GM12878 (cell line): ENCODE data around the gene FAM186B. TPM values are rescaled to one million over a fixed set of nuclear protein-coding genes. Genes with fewer than 3 reads are reported as not detected.
A peak's percentile ranks its signal among the peaks of the same experiment; 100 is the strongest.

ENCODE experiments used
- CHD2 ChIP-seq: IDR thresholded peaks from 2 replicates; pipeline ENCODE4 v1.6.1; 2011; ENCODE audit warnings: low read depth, low read length, improper control_type of control experiment, borderline replicate concordance
- CHD4 ChIP-seq: fragments of 200-600 bp; sonication (generic); IDR thresholded peaks from 2 replicates; pipeline ENCODE4 v1.6.1; 2016; ENCODE audit warnings: mild to moderate bottlenecking
- ETV6 ChIP-seq, 2 experiments: fragments of 450-650 bp in 1 of 2; IDR thresholded peaks in 1 of 2; conservative IDR thresholded peaks in 1 of 2; 2 replicates each; pipeline ENCODE4 v1.6.1; 2014; ENCODE audit warnings: antibody characterized with exemption in 1 of 2, borderline replicate concordance in 1 of 2, low read depth in 1 of 2, mild to moderate bottlenecking in 1 of 2, moderate library complexity in 1 of 2
- HDAC6 ChIP-seq: fragments of 200-600 bp; sonication (generic); IDR thresholded peaks from one replicate; pipeline ENCODE4 v1.8.0; 2017; ENCODE audit warnings: antibody characterized with exemption; ENCODE audit not compliant: unreplicated experiment
- HDGF ChIP-seq: fragments of 450-650 bp; IDR thresholded peaks from 2 replicates; pipeline ENCODE4 v1.6.1; 2016; ENCODE audit warnings: antibody characterized with exemption
- LARP7 ChIP-seq: fragments of 450-650 bp; IDR thresholded peaks from 2 replicates; pipeline ENCODE4 v1.6.1; 2017; ENCODE audit warnings: mild to moderate bottlenecking
- NFYB ChIP-seq: IDR thresholded peaks from 2 replicates; pipeline ENCODE4 v1.6.1; 2011; ENCODE audit warnings: low read depth, mild to moderate bottlenecking, low read length, improper control_type of control experiment, moderate library complexity; ENCODE audit not compliant: insufficient read depth
- NR2F1 ChIP-seq: fragments of 450-650 bp; conservative IDR thresholded peaks from 2 replicates; pipeline ENCODE4 v1.6.1; 2017; ENCODE audit warnings: mild to moderate bottlenecking
- POLR2AphosphoS2 ChIP-seq: IDR thresholded peaks from 2 replicates; pipeline ENCODE4 v1.6.1; 2011; ENCODE audit warnings: low read depth, mild to moderate bottlenecking, low read length, improper control_type of control experiment, moderate library complexity
- TAF1 ChIP-seq: IDR thresholded peaks from 2 replicates; pipeline ENCODE4 v1.6.1; 2011; ENCODE audit warnings: mild to moderate bottlenecking, low read depth, low read length, borderline replicate concordance
- TBL1XR1 ChIP-seq: IDR thresholded peaks from 2 replicates; pipeline ENCODE4 v1.6.1; 2012; ENCODE audit warnings: low read depth, low read length, improper control_type of control experiment
- polyA plus RNA-seq, 11 experiments: library from polyadenylated mRNA; depleted of rRNA in 4 of 11; unstranded in 6 of 11; stranded (reverse) in 5 of 11; fragments of >200 nt; fragmentation: Nextera tagmentation in 4 of 11; fragmentation: Illumina TruSeq in 1 of 11; extraction: Ambion mirVana in 4 of 11; extraction: Trizol in 1 of 11; gene quantifications; 1 replicate in 1 of 11; 2 replicates in 10 of 11; pipeline versions ENCODE4 v1.2.1 to v1.2.3, GENCODE V29; 2011 to 2016; ENCODE audit warnings: inconsistent platforms in 2 of 11, missing spikeins in 2 of 11, low read depth in 1 of 11
- total RNA-seq, 4 experiments: library from RNA; depleted of rRNA in 3 of 4; stranded (reverse); fragments of >200 nt in 3 of 4; fragmentation: Illumina TruSeq in 1 of 4; extraction: Trizol in 1 of 4; gene quantifications; 2 replicates each; pipeline versions ENCODE4 v1.2.1 to v1.2.3, GENCODE V29; 2013 to 2021
- TF ChIP-seq, protein P1 (sequence below): fragments of 450-650 bp; formaldehyde crosslinking; IDR thresholded peaks from 2 replicates; pipeline ENCODE4 v1.4.0; 2020; ENCODE audit warnings: mild to moderate bottlenecking, moderate library complexity
- TF ChIP-seq, protein P2 (sequence below): fragments of 450-650 bp; IDR thresholded peaks from 2 replicates; pipeline ENCODE4 v1.6.1; 2017; ENCODE audit warnings: mild to moderate bottlenecking, moderate library complexity
- TF ChIP-seq, protein P3 (sequence below): IDR thresholded peaks from 2 replicates; pipeline ENCODE4 v1.6.1; 2011; ENCODE audit warnings: mild to moderate bottlenecking, low read depth, low read length, moderate library complexity; ENCODE audit not compliant: insufficient replicate concordance
- TF ChIP-seq, protein P4 (sequence below): fragments of 450-650 bp; formaldehyde crosslinking; IDR thresholded peaks from 2 replicates; pipeline ENCODE4 v1.4.0; 2022; ENCODE audit warnings: mild to moderate bottlenecking, moderate library complexity

Gene FAM186B
- total and polyA plus RNA-seq, 10 of the 15 experiments (the other 5 are each of a cell fraction or from before 2014, with no cell fraction given) = 0.13 to 0.79 (median 0.51) TPM

DNA sequence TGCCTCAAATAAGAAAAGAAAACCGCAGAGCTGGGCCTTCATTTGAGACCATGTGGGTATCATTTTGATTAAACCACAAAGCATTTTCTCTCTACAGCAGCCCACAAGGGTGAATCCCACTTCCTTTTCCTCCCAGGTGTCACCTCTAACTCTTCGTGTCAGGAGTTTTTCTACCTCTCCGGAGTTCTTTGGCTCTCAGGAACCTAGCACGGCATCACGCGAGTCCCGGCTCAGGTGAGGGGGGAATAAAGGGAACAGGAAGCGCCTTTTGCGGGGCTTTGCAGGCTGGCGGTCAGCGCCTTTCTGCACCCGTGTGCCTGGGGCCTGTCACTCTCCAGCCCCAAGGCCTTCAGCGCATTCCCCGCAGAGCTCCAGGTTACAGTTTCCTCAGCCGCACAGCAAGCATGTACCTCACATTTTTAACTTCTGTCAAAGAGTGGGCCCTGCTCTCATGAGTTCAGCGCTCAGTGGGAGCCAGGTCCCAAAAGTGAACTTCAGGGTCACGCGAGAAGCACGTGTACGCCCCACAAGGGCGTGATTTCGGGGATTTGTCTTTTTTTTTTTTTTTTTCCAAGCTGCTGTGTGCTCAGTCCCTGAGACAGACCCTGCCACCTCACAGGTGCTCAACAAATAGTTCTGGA lies 17.2 kb upstream of the FAM186B start (continued):
- TF ChIP-seq, protein P1, sequence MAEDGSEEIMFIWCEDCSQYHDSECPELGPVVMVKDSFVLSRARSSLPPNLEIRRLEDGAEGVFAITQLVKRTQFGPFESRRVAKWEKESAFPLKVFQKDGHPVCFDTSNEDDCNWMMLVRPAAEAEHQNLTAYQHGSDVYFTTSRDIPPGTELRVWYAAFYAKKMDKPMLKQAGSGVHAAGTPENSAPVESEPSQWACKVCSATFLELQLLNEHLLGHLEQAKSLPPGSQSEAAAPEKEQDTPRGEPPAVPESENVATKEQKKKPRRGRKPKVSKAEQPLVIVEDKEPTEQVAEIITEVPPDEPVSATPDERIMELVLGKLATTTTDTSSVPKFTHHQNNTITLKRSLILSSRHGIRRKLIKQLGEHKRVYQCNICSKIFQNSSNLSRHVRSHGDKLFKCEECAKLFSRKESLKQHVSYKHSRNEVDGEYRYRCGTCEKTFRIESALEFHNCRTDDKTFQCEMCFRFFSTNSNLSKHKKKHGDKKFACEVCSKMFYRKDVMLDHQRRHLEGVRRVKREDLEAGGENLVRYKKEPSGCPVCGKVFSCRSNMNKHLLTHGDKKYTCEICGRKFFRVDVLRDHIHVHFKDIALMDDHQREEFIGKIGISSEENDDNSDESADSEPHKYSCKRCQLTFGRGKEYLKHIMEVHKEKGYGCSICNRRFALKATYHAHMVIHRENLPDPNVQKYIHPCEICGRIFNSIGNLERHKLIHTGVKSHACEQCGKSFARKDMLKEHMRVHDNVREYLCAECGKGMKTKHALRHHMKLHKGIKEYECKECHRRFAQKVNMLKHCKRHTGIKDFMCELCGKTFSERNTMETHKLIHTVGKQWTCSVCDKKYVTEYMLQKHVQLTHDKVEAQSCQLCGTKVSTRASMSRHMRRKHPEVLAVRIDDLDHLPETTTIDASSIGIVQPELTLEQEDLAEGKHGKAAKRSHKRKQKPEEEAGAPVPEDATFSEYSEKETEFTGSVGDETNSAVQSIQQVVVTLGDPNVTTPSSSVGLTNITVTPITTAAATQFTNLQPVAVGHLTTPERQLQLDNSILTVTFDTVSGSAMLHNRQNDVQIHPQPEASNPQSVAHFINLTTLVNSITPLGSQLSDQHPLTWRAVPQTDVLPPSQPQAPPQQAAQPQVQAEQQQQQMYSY (CRISPR knock-in tag) = no peak
- no peak for TF ChIP-seq CHD4
- TF ChIP-seq NFYB = no peak
- TF ChIP-seq, protein P2, sequence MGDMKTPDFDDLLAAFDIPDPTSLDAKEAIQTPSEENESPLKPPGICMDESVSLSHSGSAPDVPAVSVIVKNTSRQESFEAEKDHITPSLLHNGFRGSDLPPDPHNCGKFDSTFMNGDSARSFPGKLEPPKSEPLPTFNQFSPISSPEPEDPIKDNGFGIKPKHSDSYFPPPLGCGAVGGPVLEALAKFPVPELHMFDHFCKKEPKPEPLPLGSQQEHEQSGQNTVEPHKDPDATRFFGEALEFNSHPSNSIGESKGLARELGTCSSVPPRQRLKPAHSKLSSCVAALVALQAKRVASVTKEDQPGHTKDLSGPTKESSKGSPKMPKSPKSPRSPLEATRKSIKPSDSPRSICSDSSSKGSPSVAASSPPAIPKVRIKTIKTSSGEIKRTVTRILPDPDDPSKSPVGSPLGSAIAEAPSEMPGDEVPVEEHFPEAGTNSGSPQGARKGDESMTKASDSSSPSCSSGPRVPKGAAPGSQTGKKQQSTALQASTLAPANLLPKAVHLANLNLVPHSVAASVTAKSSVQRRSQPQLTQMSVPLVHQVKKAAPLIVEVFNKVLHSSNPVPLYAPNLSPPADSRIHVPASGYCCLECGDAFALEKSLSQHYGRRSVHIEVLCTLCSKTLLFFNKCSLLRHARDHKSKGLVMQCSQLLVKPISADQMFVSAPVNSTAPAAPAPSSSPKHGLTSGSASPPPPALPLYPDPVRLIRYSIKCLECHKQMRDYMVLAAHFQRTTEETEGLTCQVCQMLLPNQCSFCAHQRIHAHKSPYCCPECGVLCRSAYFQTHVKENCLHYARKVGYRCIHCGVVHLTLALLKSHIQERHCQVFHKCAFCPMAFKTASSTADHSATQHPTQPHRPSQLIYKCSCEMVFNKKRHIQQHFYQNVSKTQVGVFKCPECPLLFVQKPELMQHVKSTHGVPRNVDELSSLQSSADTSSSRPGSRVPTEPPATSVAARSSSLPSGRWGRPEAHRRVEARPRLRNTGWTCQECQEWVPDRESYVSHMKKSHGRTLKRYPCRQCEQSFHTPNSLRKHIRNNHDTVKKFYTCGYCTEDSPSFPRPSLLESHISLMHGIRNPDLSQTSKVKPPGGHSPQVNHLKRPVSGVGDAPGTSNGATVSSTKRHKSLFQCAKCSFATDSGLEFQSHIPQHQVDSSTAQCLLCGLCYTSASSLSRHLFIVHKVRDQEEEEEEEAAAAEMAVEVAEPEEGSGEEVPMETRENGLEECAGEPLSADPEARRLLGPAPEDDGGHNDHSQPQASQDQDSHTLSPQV = no peak
- peak; percentile 41; the same call in 1 of the 2 replicates for TF ChIP-seq CHD2
- TF ChIP-seq POLR2AphosphoS2 = no peak; the same call in 1 of the 2 replicates
- TF ChIP-seq LARP7 = no peak
- 0 out of 2 replicates have a peak, but pooled peaks have one; percentile 37 for TF ChIP-seq TBL1XR1
- no peak for TF ChIP-seq HDGF
- TF ChIP-seq, protein P3, sequence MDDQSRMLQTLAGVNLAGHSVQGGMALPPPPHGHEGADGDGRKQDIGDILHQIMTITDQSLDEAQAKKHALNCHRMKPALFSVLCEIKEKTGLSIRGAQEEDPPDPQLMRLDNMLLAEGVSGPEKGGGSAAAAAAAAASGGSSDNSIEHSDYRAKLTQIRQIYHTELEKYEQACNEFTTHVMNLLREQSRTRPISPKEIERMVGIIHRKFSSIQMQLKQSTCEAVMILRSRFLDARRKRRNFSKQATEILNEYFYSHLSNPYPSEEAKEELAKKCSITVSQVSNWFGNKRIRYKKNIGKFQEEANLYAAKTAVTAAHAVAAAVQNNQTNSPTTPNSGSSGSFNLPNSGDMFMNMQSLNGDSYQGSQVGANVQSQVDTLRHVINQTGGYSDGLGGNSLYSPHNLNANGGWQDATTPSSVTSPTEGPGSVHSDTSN = peak; percentile 12
- peak in 1 of 2 experiments; percentile 74; a peak in 1 of 4 replicates for TF ChIP-seq ETV6 (conservative IDR thresholded peaks at IDR 0.05 in 1 of 2, IDR thresholded peaks at IDR 0.05 in 1 of 2; ENCODE audit: borderline replicate concordance in 1 of 2, low read depth in 1 of 2)
- TF ChIP-seq TAF1 = no peak; the same call in 1 of the 2 replicates
- no peak for TF ChIP-seq HDAC6
- peak; percentile 45; the same call in 1 of the 2 replicates for TF ChIP-seq NR2F1
- TF ChIP-seq, protein P4, sequence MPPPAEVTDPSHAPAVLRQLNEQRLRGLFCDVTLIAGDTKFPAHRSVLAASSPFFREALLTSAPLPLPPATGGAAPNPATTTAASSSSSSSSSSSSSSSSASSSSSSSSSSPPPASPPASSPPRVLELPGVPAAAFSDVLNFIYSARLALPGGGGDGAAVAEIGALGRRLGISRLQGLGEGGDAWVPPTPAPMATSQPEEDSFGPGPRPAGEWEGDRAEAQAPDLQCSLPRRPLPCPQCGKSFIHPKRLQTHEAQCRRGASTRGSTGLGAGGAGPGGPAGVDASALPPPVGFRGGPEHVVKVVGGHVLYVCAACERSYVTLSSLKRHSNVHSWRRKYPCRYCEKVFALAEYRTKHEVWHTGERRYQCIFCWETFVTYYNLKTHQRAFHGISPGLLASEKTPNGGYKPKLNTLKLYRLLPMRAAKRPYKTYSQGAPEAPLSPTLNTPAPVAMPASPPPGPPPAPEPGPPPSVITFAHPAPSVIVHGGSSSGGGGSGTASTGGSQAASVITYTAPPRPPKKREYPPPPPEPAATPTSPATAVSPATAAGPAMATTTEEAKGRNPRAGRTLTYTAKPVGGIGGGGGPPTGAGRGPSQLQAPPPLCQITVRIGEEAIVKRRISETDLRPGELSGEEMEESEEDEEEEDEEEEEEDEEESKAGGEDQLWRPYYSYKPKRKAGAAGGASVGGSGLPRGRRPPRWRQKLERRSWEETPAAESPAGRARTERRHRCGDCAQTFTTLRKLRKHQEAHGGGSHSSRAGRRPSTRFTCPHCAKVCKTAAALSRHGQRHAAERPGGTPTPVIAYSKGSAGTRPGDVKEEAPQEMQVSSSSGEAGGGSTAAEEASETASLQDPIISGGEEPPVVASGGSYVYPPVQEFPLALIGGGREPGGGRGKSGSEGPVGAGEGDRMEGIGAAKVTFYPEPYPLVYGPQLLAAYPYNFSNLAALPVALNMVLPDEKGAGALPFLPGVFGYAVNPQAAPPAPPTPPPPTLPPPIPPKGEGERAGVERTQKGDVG (CRISPR knock-in tag) = no peak
- TF ChIP-seq, all 136 proteins: peak for 39
